Skeletal muscle satellite cell (primary cell): ENCODE results near the gene PAFAH2.

Experiments used
- H3K27me3 ChIP-seq: 2 replicates; pipeline ENCODE4 v1.7.0; 2013; ENCODE audit warnings: low read length; ENCODE audit not compliant: control insufficient read depth, insufficient read depth
- H3K36me3 ChIP-seq: 2 replicates; pipeline ENCODE4 v1.7.0; 2013; ENCODE audit warnings: mild to moderate bottlenecking, control low read depth, low read length; ENCODE audit not compliant: insufficient read depth
- H3K4me1 ChIP-seq: 2 replicates; pipeline ENCODE4 v1.7.0; 2013; ENCODE audit warnings: low read length; ENCODE audit not compliant: control insufficient read depth, insufficient read depth
- H3K4me2 ChIP-seq: 2 replicates; pipeline ENCODE4 v1.7.0; 2013; ENCODE audit warnings: mild to moderate bottlenecking, low read length
- H3K4me3 ChIP-seq: 2 replicates; pipeline ENCODE4 v1.7.0; 2013; ENCODE audit warnings: low read length
- H3K9ac ChIP-seq: 2 replicates; pipeline ENCODE4 v1.7.0; 2013; ENCODE audit warnings: mild to moderate bottlenecking, low read depth, low read length, moderate library complexity
- H3K9me3 ChIP-seq: replicated peaks from 2 replicates; pipeline ENCODE4 v1.7.0; 2013; ENCODE audit warnings: mild to moderate bottlenecking, control low read depth, low read length

The PAFAH2 gene

GRCh38 chr1:25971811-25972180 lies 26.1 kb downstream of the PAFAH2 start:
- no peaks in the 10 kb centered on the region for H3K9me3 ChIP-seq
- peaks cover 39% of the 10 kb centered on the region for H3K36me3 ChIP-seq
- H3K9ac ChIP-seq = no peak overlapping the region
- no peak overlapping the region for H3K4me2 ChIP-seq
- peaks cover 4% of the 10 kb centered on the region for H3K4me1 ChIP-seq
- H3K27me3 ChIP-seq = no peaks in the 10 kb centered on the region
- no peak overlapping the region for H3K4me3 ChIP-seq

DNA sequence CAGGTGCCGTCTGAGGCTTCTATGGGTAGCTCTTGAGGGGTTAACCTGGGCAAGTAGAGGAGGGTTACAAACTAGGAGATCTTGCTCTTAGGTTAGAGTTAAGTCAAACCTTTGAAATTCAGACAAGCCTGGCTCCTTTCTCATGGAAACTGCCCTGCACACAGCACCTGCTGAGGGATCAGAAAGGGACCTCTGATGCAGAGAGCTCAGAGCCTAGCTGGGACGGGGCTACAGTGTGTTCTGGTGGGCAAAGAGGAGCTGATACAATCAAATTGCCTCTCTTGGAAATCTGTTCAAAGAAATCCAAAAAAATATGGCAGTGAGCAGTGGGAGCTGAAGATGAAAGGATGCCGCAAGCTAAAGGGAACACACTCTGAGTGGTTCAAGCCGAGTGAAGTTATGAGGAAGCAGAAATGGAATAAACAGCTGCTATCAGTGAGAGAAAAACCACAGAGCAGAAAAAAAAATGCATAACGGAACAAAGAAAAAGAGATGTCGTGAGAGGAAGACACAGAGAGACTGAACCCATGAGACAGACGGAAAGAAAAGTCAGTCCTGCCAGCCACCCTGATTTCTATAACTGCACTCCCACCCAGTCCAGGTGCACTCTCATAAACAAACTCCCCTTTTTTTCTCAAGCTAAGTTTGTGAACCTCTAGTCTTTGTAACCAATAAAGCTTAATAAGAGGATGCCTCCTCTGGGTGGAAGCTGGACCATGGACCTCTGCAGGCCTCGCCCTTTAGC lies 26.6 kb downstream of the PAFAH2 start:
- Histone ChIP-seq H3K27me3 (no peaks in the 10 kb centered on the region), H3K9ac (no peak overlapping the region), H3K4me1 (no peaks in the 10 kb centered on the region), H3K4me3 (no peak overlapping the region), H3K9me3 (no peaks in the 10 kb centered on the region), H3K4me2 (no peak overlapping the region), H3K36me3 (peaks cover 37% of the 10 kb centered on the region)

GRCh38 chr1:25967308-25967707 lies 30.6 kb downstream of the PAFAH2 start:
- Histone ChIP-seq H3K4me2 (no peak overlapping the region), H3K4me1 (no peaks in the 10 kb centered on the region), H3K4me3 (no peak overlapping the region), H3K9ac (no peak overlapping the region), H3K36me3 (peaks cover 18% of the 10 kb centered on the region), H3K27me3 (no peaks in the 10 kb centered on the region), H3K9me3 (no peaks in the 10 kb centered on the region)

GRCh38 chr1:25959611-25960010 lies 38.3 kb downstream of the PAFAH2 start:
- H3K4me3 ChIP-seq = no peak overlapping the region
- no peaks in the 10 kb centered on the region for H3K27me3 ChIP-seq
- H3K4me1 ChIP-seq = peaks cover 11% of the 10 kb centered on the region
- H3K4me2 ChIP-seq = no peak overlapping the region
- no peaks in the 10 kb centered on the region for H3K9me3 ChIP-seq
- peaks cover 31% of the 10 kb centered on the region for H3K36me3 ChIP-seq
- no peak overlapping the region for H3K9ac ChIP-seq

- H3K4me2 ChIP-seq = no peak overlapping the region
- peaks cover 28% of the 10 kb centered on the region for H3K36me3 ChIP-seq
- no peak overlapping the region for H3K4me3 ChIP-seq
- H3K9ac ChIP-seq = no peak overlapping the region
- no peaks in the 10 kb centered on the region for H3K9me3 ChIP-seq
- no peaks in the 10 kb centered on the region for H3K27me3 ChIP-seq
- H3K4me1 ChIP-seq = peaks cover 11% of the 10 kb centered on the region
These were observed 39.4 kb downstream of the PAFAH2 start for GRCh38 chr1:25958465-25958864.

DNA sequence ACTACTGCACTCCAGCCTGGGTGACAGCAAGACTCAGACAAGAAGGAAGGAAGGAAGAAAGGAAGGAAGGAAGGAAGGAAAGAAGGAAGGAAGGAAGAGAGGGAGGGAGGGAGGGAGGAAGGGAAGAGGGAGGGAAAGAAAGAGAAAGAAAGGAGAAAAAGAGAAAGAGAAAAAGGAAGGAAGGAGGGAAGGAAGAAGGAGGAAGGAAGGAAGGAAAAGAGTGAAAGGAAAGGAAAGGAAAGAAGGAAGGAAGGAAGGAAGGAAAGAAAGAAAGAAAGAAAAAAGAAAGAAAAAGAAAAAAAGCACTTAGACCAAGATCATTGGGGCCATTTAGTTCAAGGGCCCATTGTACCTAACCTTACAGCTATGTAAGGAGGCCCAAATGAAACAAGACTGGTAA lies 42.3 kb downstream of the PAFAH2 start:
- Histone ChIP-seq H3K9ac (no peak overlapping the region), H3K36me3 (peaks cover 3% of the 10 kb centered on the region), H3K27me3 (no peaks in the 10 kb centered on the region), H3K4me3 (no peak overlapping the region), H3K9me3 (no peaks in the 10 kb centered on the region), H3K4me2 (no peak overlapping the region), H3K4me1 (peaks cover 19% of the 10 kb centered on the region)

DNA sequence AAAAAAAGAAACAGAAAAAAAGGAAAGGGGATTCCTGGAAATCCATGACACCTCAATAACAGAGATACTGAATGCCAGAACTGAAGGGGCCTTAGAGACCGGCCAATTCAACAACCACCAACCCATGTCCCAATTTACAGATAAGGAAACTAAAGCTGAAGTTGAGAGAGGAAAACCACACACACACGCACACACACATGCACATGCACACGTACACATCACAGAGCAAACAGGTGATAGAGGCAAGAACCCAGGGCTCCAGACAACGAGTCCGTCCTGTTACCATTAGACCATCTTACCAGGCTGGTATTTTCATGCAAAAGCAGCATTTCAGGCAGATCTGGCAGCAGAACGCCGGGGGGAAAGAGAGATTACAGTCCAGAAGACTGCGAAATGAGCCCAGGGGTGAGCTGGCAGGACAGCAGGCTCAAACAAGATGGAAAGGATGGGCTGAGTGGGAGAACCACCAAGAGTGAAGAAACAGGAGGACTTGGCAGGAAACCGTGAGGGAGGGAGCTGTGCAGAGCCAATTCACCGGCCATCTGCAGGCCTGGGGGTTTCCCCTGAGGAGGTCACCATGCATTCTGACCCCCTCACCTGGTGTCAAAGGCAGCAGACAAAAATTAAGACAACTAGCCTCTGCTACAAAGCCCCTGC lies 43.5 kb downstream of the PAFAH2 start:
- H3K4me3 ChIP-seq = no peak overlapping the region

DNA sequence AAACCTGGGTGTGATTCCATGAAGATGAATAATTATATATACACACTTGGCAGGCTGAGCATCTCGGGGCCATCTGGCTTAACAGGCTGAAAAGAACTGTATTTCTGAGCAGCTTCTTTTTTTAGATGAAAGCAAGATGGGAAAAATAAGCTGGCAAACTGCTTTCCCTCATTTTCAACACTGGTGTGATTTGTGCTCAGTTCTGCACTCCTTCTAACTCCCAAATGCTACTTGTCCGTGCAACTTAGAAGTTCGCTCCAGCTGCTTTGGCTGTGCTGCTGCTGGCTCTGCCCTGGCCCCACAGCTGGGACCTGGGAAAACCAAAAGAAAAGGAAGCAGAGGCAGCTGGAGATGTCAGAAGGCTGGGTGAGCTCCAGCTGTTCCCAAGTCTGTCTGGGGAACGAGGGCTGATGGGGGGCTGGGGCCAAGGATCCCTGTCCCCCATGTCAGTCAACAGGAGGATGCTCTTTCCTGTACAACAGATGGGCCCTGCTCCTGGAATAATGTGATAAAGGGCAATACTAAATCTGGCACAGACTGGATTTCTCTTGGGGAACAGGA lies 44.9 kb downstream of the PAFAH2 start:
- peaks cover 9% of the 10 kb centered on the region for H3K4me1 ChIP-seq
- no peaks in the 10 kb centered on the region for H3K36me3 ChIP-seq
- no peak overlapping the region for H3K9ac ChIP-seq
- H3K27me3 ChIP-seq = no peaks in the 10 kb centered on the region
- no peak overlapping the region for H3K4me2 ChIP-seq
- no peaks in the 10 kb centered on the region for H3K9me3 ChIP-seq
- H3K4me3 ChIP-seq = no peak overlapping the region

More for the DNA sequence above, 43.5 kb downstream of the PAFAH2 start:
- H3K36me3 ChIP-seq = peaks cover 3% of the 10 kb centered on the region
- H3K4me2 ChIP-seq = no peak overlapping the region
- no peak overlapping the region for H3K9ac ChIP-seq
- H3K9me3 ChIP-seq = no peaks in the 10 kb centered on the region
- H3K4me1 ChIP-seq = peaks cover 19% of the 10 kb centered on the region
- H3K27me3 ChIP-seq = no peaks in the 10 kb centered on the region

DNA sequence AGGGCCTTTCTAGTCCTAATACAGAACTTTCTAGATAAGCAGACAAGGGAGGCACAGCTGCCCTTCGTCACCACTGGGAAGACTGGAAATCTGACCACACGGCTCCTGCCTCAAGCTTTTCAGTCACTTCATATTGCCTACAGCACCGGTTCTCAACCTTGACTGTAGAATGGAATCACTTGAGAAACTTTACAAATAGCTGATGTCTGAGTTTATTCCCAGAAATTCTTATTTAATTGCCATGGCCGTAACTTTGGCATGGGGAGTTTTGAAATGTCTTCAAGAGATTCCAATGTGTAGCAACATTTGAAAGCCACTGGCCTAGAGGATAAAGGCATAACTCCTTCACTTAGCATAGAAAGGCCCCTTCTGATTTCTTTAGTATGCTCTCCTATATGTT lies 49.2 kb downstream of the PAFAH2 start:
- no peaks in the 10 kb centered on the region for H3K27me3 ChIP-seq
- H3K9ac ChIP-seq = no peak overlapping the region
- no peaks in the 10 kb centered on the region for H3K36me3 ChIP-seq
- peaks cover 9% of the 10 kb centered on the region for H3K4me1 ChIP-seq
- no peaks in the 10 kb centered on the region for H3K9me3 ChIP-seq
- H3K4me2 ChIP-seq = no peak overlapping the region
- H3K4me3 ChIP-seq = no peak overlapping the region

- Histone ChIP-seq H3K36me3 (no peaks in the 10 kb centered on the region), H3K4me2 (no peak overlapping the region), H3K27me3 (peaks cover 2% of the 10 kb centered on the region), H3K9me3 (no peaks in the 10 kb centered on the region), H3K4me3 (no peak overlapping the region), H3K4me1 (no peaks in the 10 kb centered on the region), H3K9ac (no peak overlapping the region)
These were observed 50.8 kb downstream of the PAFAH2 start for GRCh38 chr1:25947027-25947426.

- no peaks in the 10 kb centered on the region for H3K4me1 ChIP-seq
- no peak overlapping the region for H3K4me2 ChIP-seq
- H3K9ac ChIP-seq = no peak overlapping the region
- H3K4me3 ChIP-seq = no peak overlapping the region
- H3K27me3 ChIP-seq = peaks cover 2% of the 10 kb centered on the region
- H3K9me3 ChIP-seq = no peaks in the 10 kb centered on the region
- no peaks in the 10 kb centered on the region for H3K36me3 ChIP-seq
These were observed 52.1 kb downstream of the PAFAH2 start for GRCh38 chr1:25945761-25946160.

GRCh38 chr1:25944986-25945385 lies 52.9 kb downstream of the PAFAH2 start:
- H3K4me3 ChIP-seq = no peak overlapping the region
- peaks cover 2% of the 10 kb centered on the region for H3K27me3 ChIP-seq
- H3K4me2 ChIP-seq = no peak overlapping the region
- no peak overlapping the region for H3K9ac ChIP-seq
- no peaks in the 10 kb centered on the region for H3K36me3 ChIP-seq
- no peaks in the 10 kb centered on the region for H3K9me3 ChIP-seq
- no peaks in the 10 kb centered on the region for H3K4me1 ChIP-seq
